HT-29 (cell line): ENCODE data around the gene SEC23B. TPM values are rescaled to one million over a fixed set of nuclear protein-coding genes. Genes with fewer than 3 reads are reported as not detected.
A peak's percentile ranks its signal among the peaks of the same experiment; 100 is the strongest.
"Not testable (repeated sequence)": the region's sequence is repeated elsewhere in the genome, so short reads cannot be mapped to it uniquely, and the experiment has no call there.

Experiments used
- DNase-seq: peaks from one replicate; pipeline ENCODE4 v3.0.0-alpha.2; 2015; ENCODE audit warnings: low spot score
- total RNA-seq: library from RNA; depleted of rRNA; stranded (reverse); fragments of >200 nt; shearing (Covaris generic); gene quantifications from 2 replicates; pipeline ENCODE4 v1.2.3, GENCODE V29; 2014; rRNA removed

SEC23B gene
- 66.0 and 74.5 TPM in 2 replicates for total RNA-seq

- DNase-seq, result peak; percentile 97
Measured at GRCh38 chr20:18507218-18508191, at the start of gene SEC23B. TSS of gene SEC23B (plus strand) at chr20:18507940. CDS start at chr20:18510836, 2,896 bp downstream.

GRCh38 chr20:18465536-18466200 is 42.1 kb upstream of the SEC23B start:
- DNase-seq, result no peak

GRCh38 chr20:18466574-18466893 is 41.2 kb upstream of the SEC23B start:
- DNase-seq, result no peak

GRCh38 chr20:18466894-18467730 is 40.6 kb upstream of the SEC23B start, which contains the start of the genes DZANK1 and POLR3F:
TSS of gene DZANK1 (minus strand) at chr20:18467030. CDS start at chr20:18465358, 1,672 bp downstream.
TSS of gene POLR3F (plus strand) at chr20:18467390. CDS start at chr20:18467507, 117 bp downstream.
- DNase-seq, result peak; percentile 95

GRCh38 chr20:18477218-18477617 is 30.5 kb upstream of the SEC23B start:
- DNase-seq, result no peak

- DNase-seq, result no peak
Measured at GRCh38 chr20:18477821-18478220, 29.9 kb upstream of the SEC23B start.

- DNase-seq, result no peak
Measured at GRCh38 chr20:18481596-18481995, 26.1 kb upstream of the SEC23B start.

GRCh38 chr20:18488301-18488700 is 19.4 kb upstream of the SEC23B start:
- DNase-seq, result no peak

- DNase-seq, result no peak
Measured at GRCh38 chr20:18496042-18496441, 11.7 kb upstream of the SEC23B start.

- DNase-seq, result peak; percentile 75
Measured at GRCh38 chr20:18496740-18497592, 10.8 kb upstream of the SEC23B start, which contains the start of gene RBBP9. TSS of gene RBBP9 (minus strand) at chr20:18497225. CDS start at chr20:18497167, 58 bp downstream.

- no peak for DNase-seq
Measured at GRCh38 chr20:18497603-18498002, 10.1 kb upstream of the SEC23B start.

GRCh38 chr20:18501672-18502071 is 6.1 kb upstream of the SEC23B start:
- DNase-seq, result not testable (repeated sequence)

GRCh38 chr20:18504479-18505060 is 3.2 kb upstream of the SEC23B start:
- DNase-seq, result no peak

- DNase-seq, result peak; percentile 42
Measured at GRCh38 chr20:18506744-18507143, 996 bp upstream of the SEC23B start.

- DNase-seq, result no peak
Measured at GRCh38 chr20:18511571-18511970, 3.8 kb downstream of the SEC23B start.

- DNase-seq, result no peak
Measured at GRCh38 chr20:18513208-18513607, 5.5 kb downstream of the SEC23B start.

- DNase-seq, result no peak
Measured at GRCh38 chr20:18514127-18514526, 6.4 kb downstream of the SEC23B start.

GRCh38 chr20:18515973-18516372 is 8.2 kb downstream of the SEC23B start:
- DNase-seq, result no peak

GRCh38 chr20:18522066-18522465 is 14.3 kb downstream of the SEC23B start:
- DNase-seq, result not testable (repeated sequence)

GRCh38 chr20:18523066-18523465 is 15.3 kb downstream of the SEC23B start:
- no peak for DNase-seq
